NCI-H2107 treated with DMSO at 0.1 percent for 48 hours (cell line): ENCODE measurements around the gene CEP135.
"Not testable (repeated sequence)": the region's sequence is repeated elsewhere in the genome, so short reads cannot be mapped to it uniquely, and the experiment has no call there.

Experiments
- DNase-seq: peaks from one replicate; lab custom pipeline; 2025; ENCODE audit not compliant: unreplicated experiment; lab: John Stamatoyannopoulos, UW

Gene CEP135

GRCh38 chr4:55947254-55947882, 1.4 kb upstream of the CEP135 start:
- no peak for DNase-seq

- no peak for DNase-seq
Observed at GRCh38 chr4:55947912-55948725, 626 bp upstream of the CEP135 start.

- DNase-seq: no peak
Observed at GRCh38 chr4:55949482-55949802, 697 bp downstream of the CEP135 start.

DNA sequence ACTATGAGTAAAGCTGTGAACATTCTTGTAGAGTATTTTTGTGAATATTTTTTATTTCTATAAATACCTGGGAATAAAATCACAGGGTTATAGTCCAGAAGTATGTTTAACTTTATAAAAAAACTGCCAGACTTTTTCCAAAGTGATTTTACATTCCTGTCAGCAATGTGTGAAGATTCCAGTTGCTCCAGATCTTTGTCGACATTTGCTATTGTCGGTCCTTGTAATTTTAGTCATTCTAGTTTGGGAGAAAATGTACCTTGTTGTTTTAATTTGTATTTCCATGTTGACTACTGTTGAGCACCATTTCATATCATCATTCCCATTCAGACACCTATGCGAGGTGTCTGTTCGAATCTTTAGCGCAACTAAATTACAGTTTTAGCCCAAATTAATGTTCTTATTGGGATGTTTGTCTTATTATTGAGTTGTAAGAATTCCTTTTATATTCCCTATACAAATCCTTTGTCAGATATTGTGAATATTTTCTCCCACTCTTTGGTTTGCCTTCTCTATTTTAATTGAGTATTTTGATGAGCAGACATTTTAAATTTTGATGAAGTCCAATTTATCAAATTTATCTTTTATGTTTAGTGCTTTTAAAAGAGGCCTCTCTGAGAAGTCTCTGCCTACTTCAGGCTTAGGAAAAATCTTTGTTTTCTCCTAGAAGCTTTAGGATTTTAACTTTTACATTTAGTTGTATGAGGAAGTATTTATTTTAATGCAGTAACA, 2.6 kb downstream of the CEP135 start:
- no peak for DNase-seq

DNA sequence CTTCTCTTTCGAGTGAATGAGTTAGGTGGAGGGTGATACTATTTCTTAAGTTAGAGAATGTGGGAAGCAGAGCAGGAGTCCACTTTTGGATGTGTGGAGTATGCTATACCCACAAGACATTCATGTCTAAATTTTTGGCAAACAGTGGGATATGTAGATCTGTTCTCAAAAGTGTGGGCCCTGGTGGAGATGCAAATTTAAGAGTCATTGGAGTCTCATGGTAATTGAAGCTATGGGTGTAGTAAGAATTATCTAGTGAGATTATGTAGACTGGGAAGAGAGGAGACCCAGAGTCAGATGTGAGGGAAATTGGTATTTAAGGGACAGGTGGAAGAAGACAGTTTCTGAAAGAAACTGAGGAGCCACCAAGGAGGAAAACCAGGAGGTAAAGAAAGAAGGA, 7.0 kb downstream of the CEP135 start:
- DNase-seq: no peak

GRCh38 chr4:55959655-55960054, 10.9 kb downstream of the CEP135 start:
- DNase-seq: no peak

DNA sequence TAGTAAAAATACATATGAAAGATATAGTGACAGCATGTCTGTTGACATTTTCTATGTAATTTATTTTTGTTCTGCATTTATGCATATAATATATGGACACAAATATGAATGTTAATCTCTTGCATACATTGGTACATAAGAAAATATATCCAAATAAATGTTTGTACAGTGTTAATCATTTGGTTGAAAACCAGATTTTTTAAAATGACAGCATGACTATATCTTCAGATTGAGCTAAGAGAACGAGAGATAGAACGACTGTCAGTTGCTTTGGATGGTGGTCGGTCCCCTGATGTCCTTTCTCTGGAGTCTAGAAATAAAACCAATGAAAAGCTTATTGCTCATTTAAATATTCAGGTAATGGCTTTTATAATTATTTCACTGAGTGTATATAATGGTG, 15.3 kb downstream of the CEP135 start:
- DNase-seq: no peak

GRCh38 chr4:55965585-55965984, 16.8 kb downstream of the CEP135 start:
- no peak for DNase-seq

- not testable (repeated sequence) for DNase-seq
Observed at GRCh38 chr4:55966324-55966723, 17.6 kb downstream of the CEP135 start.

DNA sequence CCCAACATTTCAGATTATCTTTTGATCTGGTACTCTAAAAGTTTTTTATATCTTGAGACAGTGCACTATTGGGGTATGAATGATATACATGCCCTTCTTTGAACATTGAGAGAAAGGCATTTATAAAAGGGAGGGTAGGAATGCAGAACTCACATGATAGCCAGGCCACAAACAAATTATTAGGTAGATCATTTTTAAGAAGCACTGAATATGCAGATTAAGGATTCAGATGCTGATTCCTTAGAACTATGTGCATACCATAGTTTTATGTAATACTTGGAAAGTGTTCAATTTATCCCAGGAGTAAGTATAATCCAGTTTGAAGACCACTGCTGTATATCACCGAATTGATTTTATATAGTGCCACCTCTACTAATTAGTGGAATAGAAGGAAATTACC, 18.6 kb downstream of the CEP135 start:
- no peak for DNase-seq

DNA sequence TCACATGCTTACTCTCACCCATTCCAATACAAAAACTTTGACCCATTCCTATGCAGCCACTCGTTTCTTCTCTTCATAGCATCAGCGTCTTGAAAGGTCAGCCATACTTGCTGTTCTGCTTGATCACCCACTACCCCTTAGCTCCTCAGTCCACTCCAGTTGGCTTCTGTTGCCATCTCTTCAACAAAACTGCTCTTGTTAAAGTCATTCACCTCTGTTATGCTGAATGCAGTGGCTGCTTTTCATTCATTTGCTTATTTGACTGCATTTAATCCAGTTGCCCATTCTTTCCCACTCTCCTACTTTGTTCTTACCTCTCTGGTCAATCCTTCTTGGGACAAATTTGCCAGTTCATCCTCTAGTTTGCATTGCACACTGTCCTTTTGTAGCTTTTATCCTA, 24.9 kb downstream of the CEP135 start:
- no peak for DNase-seq

- no peak for DNase-seq
Observed at GRCh38 chr4:55977811-55978210, 29.1 kb downstream of the CEP135 start.

GRCh38 chr4:55979562-55979961, 30.8 kb downstream of the CEP135 start:
- DNase-seq: no peak

DNA sequence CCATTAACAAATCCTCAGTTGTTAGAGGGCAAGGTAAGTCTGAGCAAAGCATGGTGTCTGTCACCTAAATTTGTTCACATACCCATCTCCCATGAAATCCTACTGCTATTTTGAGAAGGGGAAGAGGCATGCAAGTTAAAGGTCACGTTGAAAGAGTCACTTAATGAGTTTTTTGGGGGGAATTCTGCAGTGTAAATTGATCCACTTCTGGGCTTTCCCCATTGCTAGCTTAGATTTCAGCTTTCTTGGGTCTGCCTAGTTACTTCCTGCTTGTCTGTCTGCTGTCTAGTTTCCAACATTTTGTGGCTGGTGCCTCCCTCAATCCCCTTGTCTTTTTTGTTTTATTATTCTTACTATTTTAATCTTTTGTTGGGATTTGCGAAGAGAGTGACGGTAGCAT, 32.0 kb downstream of the CEP135 start:
- no peak for DNase-seq

DNA sequence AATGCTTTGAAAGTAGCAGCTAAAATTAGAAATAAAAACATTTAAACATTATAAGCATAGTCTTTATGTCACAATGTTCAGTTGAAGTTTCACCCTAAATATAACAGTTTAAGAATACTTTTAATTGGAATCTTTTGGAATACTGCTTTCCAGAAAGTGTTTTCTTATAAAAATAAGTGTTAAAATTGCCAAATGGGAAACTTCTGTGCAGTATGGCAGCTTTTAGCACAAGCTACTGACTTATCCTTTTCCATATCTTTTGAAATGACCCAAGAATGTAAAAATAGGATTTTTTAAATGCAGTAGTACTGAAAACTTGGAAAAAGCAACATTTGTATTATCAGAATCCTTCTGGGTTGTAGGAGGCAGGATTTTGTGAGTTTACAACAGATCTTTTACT, 34.2 kb downstream of the CEP135 start:
- no peak for DNase-seq

- no peak for DNase-seq
Observed at GRCh38 chr4:55989766-55990165, 41.0 kb downstream of the CEP135 start.

- DNase-seq: no peak
Observed at GRCh38 chr4:55993994-55994663, 45.4 kb downstream of the CEP135 start.

GRCh38 chr4:55996646-55997045, 47.9 kb downstream of the CEP135 start:
- no peak for DNase-seq

DNA sequence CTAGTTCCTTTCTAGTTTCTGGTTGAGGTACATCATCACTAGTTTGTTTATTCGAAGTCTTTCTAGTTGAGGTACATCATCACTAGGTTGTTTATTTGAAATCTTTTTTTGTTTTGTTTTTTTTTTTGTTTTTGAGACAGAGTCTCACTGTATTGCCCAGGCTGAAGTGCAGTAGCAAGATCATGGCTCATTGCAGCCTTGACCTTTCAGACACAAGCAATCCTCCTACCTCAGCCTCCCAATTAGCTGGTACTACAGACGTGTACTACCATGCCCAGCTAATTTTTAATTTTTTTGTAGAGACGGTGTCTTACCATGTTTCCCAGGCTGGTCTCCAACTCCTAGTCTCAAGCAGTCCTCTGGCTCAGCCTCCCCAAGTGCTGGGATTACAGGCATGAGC, 54.9 kb downstream of the CEP135 start:
- no peak for DNase-seq

DNA sequence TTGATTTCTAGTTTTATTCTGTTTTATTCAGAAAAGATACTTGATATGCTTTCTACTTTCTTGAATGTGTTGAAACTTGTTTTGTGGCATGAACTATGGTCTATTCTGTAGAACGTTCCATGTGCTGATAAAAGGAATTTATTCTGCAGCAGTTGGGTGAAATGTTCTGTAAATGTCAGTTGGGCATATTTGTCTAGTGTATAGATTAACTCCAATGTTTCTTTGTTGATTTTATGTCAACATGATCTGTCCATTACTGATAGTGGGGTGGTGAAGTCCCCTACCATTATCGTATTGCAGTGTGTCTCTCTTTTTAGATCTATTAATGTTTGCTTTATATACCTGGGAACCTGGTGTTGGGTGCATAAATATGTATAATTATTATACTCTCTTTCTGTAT, 55.5 kb downstream of the CEP135 start:
- DNase-seq: no peak

DNA sequence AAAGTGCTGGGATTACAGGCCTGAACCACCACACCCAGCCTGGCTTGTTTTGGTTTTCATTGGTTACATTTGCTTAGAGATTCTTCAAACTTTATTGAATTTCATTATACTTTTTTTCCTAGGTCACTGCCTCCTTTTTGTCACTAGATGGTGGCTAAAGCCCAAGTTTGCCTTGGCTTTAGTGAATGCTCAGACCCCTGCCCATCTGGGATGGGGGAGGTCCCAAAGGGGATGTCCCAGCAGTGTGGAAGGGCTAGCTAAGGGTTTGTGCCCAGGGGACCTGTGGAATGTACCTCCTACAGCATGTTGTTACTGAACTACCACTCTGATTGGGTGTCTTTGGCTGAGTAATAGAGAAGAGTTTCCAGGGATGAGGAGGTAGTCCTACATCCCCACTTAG, 58.4 kb downstream of the CEP135 start:
- DNase-seq: no peak

DNA sequence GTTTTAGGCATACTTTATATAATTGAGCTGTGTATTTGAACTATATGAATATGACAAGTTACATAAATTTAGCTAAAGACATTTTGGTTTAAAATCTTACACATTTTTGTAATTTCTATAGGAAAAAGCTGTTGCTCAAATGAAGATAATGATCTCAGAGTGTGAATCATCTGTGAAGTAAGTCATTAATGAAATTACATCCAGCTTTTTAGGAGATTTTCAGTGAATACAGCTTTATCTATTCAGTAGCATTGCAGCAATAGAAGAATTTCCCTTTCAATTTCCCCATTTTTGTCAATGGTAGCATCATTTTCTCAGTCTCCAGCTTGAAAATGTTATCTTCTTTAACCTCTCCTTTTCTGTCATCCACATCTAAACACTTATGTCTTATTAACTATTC, 59.5 kb downstream of the CEP135 start:
- no peak for DNase-seq
